PC-3 (cell line): ENCODE measurements around the gene TARDBP. TPM values are rescaled to one million over a fixed set of nuclear protein-coding genes. Genes with fewer than 3 reads are reported as not detected.

Experiments
- ATAC-seq: fragments of 200-7000 bp; cut with Tn5 transposase; 2 replicates; pipeline ENCODE4 v1.9.1; 2020; ENCODE audit warnings: mild to moderate bottlenecking, moderate library complexity
- BruUV-seq: library from RNA; stranded (reverse); fragments of 400-500 nt; replicated peaks from 2 replicates; lab custom pipeline; 2021; lab: Mats Ljungman, UMichigan
- CTCF ChIA-PET: fragments of 300-600 bp; sonication (Branson Sonifier 250); formaldehyde crosslinking; loops from one replicate; lab custom pipeline; 2022; ENCODE audit warnings: antibody characterized with exemption; lab: Charles Lee
- POLR2A ChIA-PET: fragments of 300-600 bp; sonication (Branson Sonifier 250); formaldehyde crosslinking; loops from one replicate; lab custom pipeline; 2022; ENCODE audit warnings: antibody characterized with exemption; ENCODE audit not compliant: unreplicated experiment; lab: Charles Lee
- DNase-seq: peaks from one replicate; pipeline ENCODE4 v3.0.0-alpha.2; 2015
- H2AFZ ChIP-seq: fragments of 300-600 bp; sonication (generic); 2 replicates; pipeline ENCODE4 v1.6.0; 2016; ENCODE audit warnings: antibody characterized with exemption, low read length
- H3F3A ChIP-seq: fragments of 300-600 bp; sonication (generic); one replicate; pipeline ENCODE4 v1.6.0; 2017; ENCODE audit warnings: antibody characterized with exemption, low read length, control low read depth, mild to moderate bottlenecking; ENCODE audit not compliant: unreplicated experiment
- H3K27ac ChIP-seq: fragments of 300-600 bp; sonication (generic); 2 replicates; pipeline ENCODE4 v1.5.1; 2016; ENCODE audit warnings: mild to moderate bottlenecking, low read length
- H3K27me3 ChIP-seq: fragments of 300-600 bp; sonication (generic); 2 replicates; pipeline ENCODE4 v1.6.1; 2016; ENCODE audit warnings: low read length, mixed read lengths
- H3K36me3 ChIP-seq: fragments of 300-600 bp; sonication (generic); 2 replicates; pipeline ENCODE4 v1.6.1; 2016; ENCODE audit warnings: low read depth, mixed run types, low read length, mixed read lengths
- H3K4me1 ChIP-seq: fragments of 300-600 bp; sonication (generic); 2 replicates; pipeline ENCODE4 v1.5.1; 2016; ENCODE audit warnings: low read length; ENCODE audit not compliant: insufficient read depth
- H3K4me2 ChIP-seq: fragments of 300-600 bp; sonication (generic); 2 replicates; pipeline ENCODE4 v1.6.0; 2016; ENCODE audit warnings: low read length
- H3K4me3 ChIP-seq: fragments of 300-600 bp; sonication (generic); 2 replicates; pipeline ENCODE4 v1.5.1; 2016; ENCODE audit warnings: mild to moderate bottlenecking, low read length, mixed read lengths
- H3K79me2 ChIP-seq: fragments of 300-600 bp; sonication (generic); 2 replicates; pipeline ENCODE4 v1.6.1; 2017; ENCODE audit warnings: low read length, mixed read lengths
- H3K9ac ChIP-seq: fragments of 300-600 bp; sonication (generic); 2 replicates; pipeline ENCODE4 v1.6.0; 2016; ENCODE audit warnings: mild to moderate bottlenecking, low read length
- H3K9me2 ChIP-seq: fragments of 300-600 bp; sonication (generic); replicated peaks from 2 replicates; pipeline ENCODE4 v1.6.1; 2016; ENCODE audit warnings: mixed run types, low read length, mixed read lengths
- H3K9me3 ChIP-seq: fragments of 300-600 bp; sonication (generic); 2 replicates; pipeline ENCODE4 v1.6.1; 2016; ENCODE audit warnings: low read length, mixed read lengths
- H4K20me1 ChIP-seq: fragments of 300-600 bp; sonication (generic); 2 replicates; pipeline ENCODE4 v1.6.1; 2016; ENCODE audit warnings: low read length, mixed read lengths
- EZH2 ChIP-seq: fragments of 300-600 bp; sonication (generic); IDR thresholded peaks from one replicate; pipeline ENCODE4 v1.6.1; 2017; ENCODE audit warnings: antibody characterized with exemption, mild to moderate bottlenecking, low read length; ENCODE audit not compliant: unreplicated experiment
- EZH2phosphoT487 ChIP-seq: fragments of 300-600 bp; sonication (generic); IDR thresholded peaks from 2 replicates; pipeline ENCODE4 v1.6.1; 2018; ENCODE audit warnings: mild to moderate bottlenecking, antibody characterized with exemption, low read length, borderline replicate concordance
- intact Hi-C: fragments of 100-400 bp; cut with micrococcal nuclease; formaldehyde crosslinking; loops from 2 replicates; pipeline ENCODE4 v1.9.0; 2023
- total RNA-seq: library from RNA; depleted of rRNA; stranded (reverse); fragments of >200 nt; gene quantifications from 2 replicates; pipeline ENCODE4 v1.2.3, GENCODE V29; 2014
- TF ChIP-seq, protein P1 (sequence below): fragments of 300-600 bp; sonication (generic); conservative IDR thresholded peaks from 2 replicates; pipeline ENCODE4 v1.5.1; 2017; ENCODE audit warnings: antibody characterized with exemption, low read depth, mild to moderate bottlenecking, low read length

The TARDBP gene
- total RNA-seq, 1 experiment from 2014 or later, result 78.5 TPM

DNA sequence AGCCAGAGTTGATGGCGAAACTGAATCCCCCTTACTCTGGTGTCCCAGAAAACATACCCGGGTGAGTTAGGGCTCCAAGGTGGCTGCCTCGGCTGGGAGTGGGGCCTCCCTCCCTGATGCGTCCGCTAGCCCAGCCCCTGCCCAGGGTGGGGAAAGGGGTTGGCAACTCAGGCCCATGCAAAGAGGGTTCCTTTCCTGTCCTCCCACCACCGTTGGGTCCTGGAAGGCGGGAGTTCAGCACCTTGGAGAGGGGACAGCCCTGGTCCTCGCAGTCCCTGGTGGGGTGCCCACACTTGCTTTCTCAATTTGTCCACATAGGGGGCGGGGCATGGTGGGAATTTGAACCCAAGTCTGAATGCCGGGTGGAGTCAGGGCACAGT lies 41.3 kb downstream of the TARDBP start:
- ChIA-PET CTCF (no interaction called here), POLR2A (no interaction called here)
- Histone ChIP-seq H3F3A (no peaks in the 10 kb centered on the region), H3K4me1 (peaks cover 10% of the 10 kb centered on the region; the same call in 1 of the 2 replicates), H3K79me2 (peaks cover 23% of the 10 kb centered on the region), H2AFZ (no peak overlapping the region), H3K4me2 (no peak overlapping the region), H3K9me3 (no peaks in the 10 kb centered on the region), H3K9ac (no peak overlapping the region), H3K27ac (no peak overlapping the region), H3K36me3 (peaks cover 21% of the 10 kb centered on the region), H3K4me3 (no peak overlapping the region), H3K27me3 (no peaks in the 10 kb centered on the region), H4K20me1 (no peaks in the 10 kb centered on the region), H3K9me2 (no peaks in the 10 kb centered on the region)
- no peak; the same call in 1 of the 2 replicates for ATAC-seq
- no TSS peak for BruUV-seq
- TF ChIP-seq EZH2, result no peak
- TF ChIP-seq EZH2phosphoT487, result no peak
- TF ChIP-seq, protein P1, sequence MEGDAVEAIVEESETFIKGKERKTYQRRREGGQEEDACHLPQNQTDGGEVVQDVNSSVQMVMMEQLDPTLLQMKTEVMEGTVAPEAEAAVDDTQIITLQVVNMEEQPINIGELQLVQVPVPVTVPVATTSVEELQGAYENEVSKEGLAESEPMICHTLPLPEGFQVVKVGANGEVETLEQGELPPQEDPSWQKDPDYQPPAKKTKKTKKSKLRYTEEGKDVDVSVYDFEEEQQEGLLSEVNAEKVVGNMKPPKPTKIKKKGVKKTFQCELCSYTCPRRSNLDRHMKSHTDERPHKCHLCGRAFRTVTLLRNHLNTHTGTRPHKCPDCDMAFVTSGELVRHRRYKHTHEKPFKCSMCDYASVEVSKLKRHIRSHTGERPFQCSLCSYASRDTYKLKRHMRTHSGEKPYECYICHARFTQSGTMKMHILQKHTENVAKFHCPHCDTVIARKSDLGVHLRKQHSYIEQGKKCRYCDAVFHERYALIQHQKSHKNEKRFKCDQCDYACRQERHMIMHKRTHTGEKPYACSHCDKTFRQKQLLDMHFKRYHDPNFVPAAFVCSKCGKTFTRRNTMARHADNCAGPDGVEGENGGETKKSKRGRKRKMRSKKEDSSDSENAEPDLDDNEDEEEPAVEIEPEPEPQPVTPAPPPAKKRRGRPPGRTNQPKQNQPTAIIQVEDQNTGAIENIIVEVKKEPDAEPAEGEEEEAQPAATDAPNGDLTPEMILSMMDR, result no peak
- intact Hi-C loops, result no loop called here
- no peak for DNase-seq

DNA sequence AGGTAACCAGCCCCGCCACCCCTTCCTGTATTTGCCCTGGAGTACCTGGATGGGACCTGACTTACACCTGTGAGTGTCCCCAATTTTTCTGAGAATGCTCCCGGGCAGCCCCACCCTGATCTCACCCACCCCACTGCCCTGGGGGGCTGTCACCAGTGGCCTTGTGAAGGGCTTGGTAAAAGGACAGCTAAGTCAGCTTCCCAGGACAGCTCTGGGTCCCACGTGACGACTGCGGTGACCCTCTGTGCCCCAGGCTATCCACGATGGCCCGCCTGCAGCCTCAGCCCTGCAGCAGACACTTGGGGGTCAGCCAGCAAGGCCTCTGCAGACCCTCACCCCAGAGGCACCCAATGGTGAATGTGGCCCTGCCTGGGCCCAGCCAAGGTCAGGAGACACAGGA lies 41.7 kb downstream of the TARDBP start:
- Histone ChIP-seq H4K20me1 (no peaks in the 10 kb centered on the region), H2AFZ (no peak overlapping the region), H3F3A (no peaks in the 10 kb centered on the region), H3K9me3 (no peaks in the 10 kb centered on the region), H3K27me3 (no peaks in the 10 kb centered on the region), H3K4me2 (no peak overlapping the region), H3K4me3 (no peak overlapping the region), H3K9ac (no peak overlapping the region), H3K79me2 (peaks cover 27% of the 10 kb centered on the region), H3K36me3 (peaks cover 21% of the 10 kb centered on the region), H3K9me2 (no peaks in the 10 kb centered on the region), H3K4me1 (peaks cover 10% of the 10 kb centered on the region; the same call in 1 of the 2 replicates), H3K27ac (no peak overlapping the region)
- ATAC-seq (no peak; the same call in 1 of the 2 replicates), DNase-seq (no peak)
- intact Hi-C loops, result no loop called here
- no peak for TF ChIP-seq EZH2phosphoT487
- TF ChIP-seq EZH2, result no peak
- TF ChIP-seq, protein P1, result no peak
- no TSS peak for BruUV-seq
- ChIA-PET CTCF (no interaction called here), POLR2A (no interaction called here)

DNA sequence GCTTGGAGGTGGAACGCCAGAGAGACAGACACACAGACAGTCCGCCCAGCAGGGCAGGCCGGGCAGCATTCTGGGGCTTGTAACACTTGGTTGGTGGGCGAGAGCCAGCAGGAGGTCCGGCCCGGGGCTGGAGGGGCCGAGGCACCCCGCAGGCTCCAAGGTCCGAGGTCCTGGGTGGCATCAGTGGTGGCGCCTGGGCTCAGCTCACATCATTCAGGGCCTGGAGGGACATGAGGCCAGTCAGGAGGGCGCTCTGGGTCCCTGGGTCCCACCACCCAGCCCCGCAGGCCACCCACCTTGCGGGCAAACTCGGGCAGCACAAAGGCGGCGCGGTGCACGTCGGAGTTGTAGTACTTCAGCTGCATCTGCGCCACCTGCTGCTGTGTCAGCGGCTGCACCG lies 42.2 kb downstream of the TARDBP start:
- ChIA-PET POLR2A (interaction anchor here (0.6 kb wide), 1 partner anchor 165 kb away, joined by 4 read pairs; no protein-coding TSS in a partner anchor), CTCF (no interaction called here)
- Histone ChIP-seq H2AFZ (no peak overlapping the region), H3F3A (no peaks in the 10 kb centered on the region), H3K4me1 (peaks cover 10% of the 10 kb centered on the region; the same call in 1 of the 2 replicates), H3K27me3 (no peaks in the 10 kb centered on the region), H3K9me2 (no peaks in the 10 kb centered on the region), H3K9me3 (no peaks in the 10 kb centered on the region), H3K4me2 (no peak overlapping the region), H4K20me1 (no peaks in the 10 kb centered on the region), H3K79me2 (peaks cover 32% of the 10 kb centered on the region), H3K27ac (no peak overlapping the region), H3K9ac (no peak overlapping the region), H3K36me3 (peaks cover 21% of the 10 kb centered on the region), H3K4me3 (no peak overlapping the region)
- ATAC-seq, result no peak
- TF ChIP-seq, protein P1, result no peak
- TF ChIP-seq EZH2, result no peak
- no peak for TF ChIP-seq EZH2phosphoT487
- intact Hi-C loops, result no loop called here
- no TSS peak for BruUV-seq
- no peak for DNase-seq
